ENCODE data around the gene PRR32.

DNA sequence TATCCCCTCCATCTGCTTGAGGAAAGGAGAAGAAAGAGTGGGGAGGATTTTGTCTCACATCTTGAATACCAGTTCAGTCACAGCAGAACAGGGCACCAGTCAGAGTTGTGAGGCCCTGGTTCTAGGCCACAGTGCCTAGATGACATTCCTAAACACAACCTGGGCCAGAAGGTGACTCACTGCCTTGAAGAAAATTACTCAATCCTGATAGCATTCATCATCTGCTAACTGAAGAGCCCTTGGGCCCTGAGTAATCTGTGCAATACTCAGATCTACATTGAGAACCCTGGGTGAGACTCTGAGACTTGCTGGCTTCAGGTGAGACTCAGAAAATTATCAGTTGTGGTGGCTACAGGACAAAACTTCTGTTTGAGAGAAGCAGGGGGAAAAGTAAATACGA is 20.5 kb upstream of the PRR32 start:
- TF ChIP-seq, protein P1, sequence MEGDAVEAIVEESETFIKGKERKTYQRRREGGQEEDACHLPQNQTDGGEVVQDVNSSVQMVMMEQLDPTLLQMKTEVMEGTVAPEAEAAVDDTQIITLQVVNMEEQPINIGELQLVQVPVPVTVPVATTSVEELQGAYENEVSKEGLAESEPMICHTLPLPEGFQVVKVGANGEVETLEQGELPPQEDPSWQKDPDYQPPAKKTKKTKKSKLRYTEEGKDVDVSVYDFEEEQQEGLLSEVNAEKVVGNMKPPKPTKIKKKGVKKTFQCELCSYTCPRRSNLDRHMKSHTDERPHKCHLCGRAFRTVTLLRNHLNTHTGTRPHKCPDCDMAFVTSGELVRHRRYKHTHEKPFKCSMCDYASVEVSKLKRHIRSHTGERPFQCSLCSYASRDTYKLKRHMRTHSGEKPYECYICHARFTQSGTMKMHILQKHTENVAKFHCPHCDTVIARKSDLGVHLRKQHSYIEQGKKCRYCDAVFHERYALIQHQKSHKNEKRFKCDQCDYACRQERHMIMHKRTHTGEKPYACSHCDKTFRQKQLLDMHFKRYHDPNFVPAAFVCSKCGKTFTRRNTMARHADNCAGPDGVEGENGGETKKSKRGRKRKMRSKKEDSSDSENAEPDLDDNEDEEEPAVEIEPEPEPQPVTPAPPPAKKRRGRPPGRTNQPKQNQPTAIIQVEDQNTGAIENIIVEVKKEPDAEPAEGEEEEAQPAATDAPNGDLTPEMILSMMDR (conservative IDR thresholded peaks at IDR 0.05 in 1 of 2, IDR thresholded peaks at IDR 0.05 in 1 of 2; ENCODE audit: low read depth in 1 of 2, low read length in 2 of 2), result no peak
- no peak for TF ChIP-seq EZH2 (IDR thresholded peaks at IDR 0.05; ENCODE audit: low read length, missing control alignments)
